Activated CD8-positive, alpha-beta memory T cell treated with anti-CD3 and anti-CD28 coated beads for 1 hour (primary cell): ENCODE results near the gene KCND2.

ENCODE experiments used
- DNase-seq, 2 donors: peaks; one replicate each; pipeline ENCODE4 v3.0.0-alpha.2; 2020; ENCODE audit warnings: low read depth in 1 of 2; ENCODE audit errors: extremely low read depth in 1 of 2

The KCND2 gene

GRCh38 chr7:120582916-120583315, 309.9 kb downstream of the KCND2 start:
- DNase-seq, result no peak

- DNase-seq, result no peak
Observed at GRCh38 chr7:120583899-120584586, 311.1 kb downstream of the KCND2 start.

DNA sequence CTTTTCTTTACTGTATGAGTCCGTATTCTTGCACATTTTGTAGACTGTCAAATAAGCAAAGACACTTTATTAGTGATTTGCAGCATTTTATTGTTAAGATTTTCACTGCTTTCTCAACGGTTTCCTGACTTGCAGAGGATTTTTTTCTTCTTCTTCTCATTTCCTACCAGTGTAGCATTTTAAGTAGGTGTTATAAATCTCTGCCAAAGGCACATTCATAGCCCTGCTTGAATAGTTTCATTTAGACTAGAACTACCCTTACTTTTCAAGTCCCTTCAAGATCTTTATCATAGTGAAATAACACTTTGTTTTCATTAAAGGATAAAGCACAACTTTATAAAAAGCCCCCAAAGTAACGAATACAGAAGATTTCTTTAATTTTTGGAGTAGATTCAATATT, 313.6 kb downstream of the KCND2 start:
- DNase-seq, result no peak

- no peak for DNase-seq
Observed at GRCh38 chr7:120587243-120587642, 314.3 kb downstream of the KCND2 start.

DNA sequence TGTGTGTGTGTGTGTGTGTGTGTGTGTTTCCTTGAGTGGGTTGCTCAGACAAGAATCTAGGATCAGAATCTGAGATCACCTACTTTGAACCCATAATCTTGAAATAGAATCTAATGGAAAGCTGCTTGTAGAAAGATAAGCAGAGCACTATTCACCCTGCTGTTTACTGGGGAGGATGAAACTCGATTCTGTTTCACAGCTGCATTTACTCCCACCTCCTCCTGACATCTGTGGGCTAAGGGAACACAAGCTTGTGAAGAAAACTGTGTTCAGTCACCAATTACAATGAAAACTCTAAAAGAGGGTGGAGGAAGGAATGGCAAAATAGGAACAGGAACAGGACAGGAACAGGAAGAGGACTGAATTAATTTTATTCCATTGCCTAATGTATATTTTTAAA, 315.4 kb downstream of the KCND2 start:
- DNase-seq, result no peak

DNA sequence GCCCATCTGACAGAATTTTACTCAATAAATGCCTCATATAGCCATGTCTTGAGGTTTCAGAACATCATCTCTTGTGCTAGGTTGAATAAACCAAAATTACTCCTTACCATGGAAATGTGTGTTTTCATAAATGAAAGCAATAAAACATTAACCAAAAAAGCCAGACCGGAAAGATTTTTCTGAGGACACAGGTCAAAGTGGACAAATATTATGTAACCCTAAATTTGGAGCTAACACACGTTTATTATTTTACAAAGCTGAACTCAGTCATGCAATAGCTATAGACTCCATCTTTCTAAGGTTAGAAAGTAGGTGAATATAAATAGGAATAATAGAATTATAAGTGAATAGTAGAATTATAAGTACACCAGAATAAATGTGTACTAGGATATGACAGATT, 315.9 kb downstream of the KCND2 start:
- DNase-seq, result no peak

GRCh38 chr7:120600607-120601006, 327.6 kb downstream of the KCND2 start:
- no peak for DNase-seq

- DNase-seq, result no peak
Observed at GRCh38 chr7:120603366-120603765, 330.4 kb downstream of the KCND2 start.

DNA sequence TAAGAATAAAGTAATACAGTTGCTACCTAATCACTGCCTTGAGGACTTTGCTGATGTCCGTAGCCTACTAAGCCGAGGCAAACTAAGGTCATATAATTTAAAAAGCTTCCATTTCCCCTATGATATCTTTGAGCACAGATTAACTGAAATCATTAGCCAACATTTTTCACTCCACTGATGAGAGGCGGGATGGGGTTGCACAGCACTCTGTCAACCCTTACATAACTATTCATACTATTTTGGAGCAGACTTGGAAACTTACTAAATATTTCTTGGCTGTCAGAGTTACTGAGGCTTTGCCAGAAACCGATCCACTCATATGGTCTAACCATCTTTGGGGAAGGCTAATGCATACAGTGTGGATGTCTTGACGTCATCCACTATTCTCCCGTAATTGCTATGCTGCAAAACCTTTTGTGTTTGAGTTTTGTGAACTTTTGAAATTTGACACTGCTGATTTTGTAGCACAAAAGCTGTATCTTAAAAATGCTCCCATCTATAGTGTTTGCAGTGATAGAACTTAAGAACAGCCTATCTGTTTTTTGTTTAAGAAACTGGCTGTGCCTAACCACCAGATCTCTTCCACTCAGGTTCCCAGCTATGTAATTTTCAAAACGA, 336.3 kb downstream of the KCND2 start:
- DNase-seq, result no peak

DNA sequence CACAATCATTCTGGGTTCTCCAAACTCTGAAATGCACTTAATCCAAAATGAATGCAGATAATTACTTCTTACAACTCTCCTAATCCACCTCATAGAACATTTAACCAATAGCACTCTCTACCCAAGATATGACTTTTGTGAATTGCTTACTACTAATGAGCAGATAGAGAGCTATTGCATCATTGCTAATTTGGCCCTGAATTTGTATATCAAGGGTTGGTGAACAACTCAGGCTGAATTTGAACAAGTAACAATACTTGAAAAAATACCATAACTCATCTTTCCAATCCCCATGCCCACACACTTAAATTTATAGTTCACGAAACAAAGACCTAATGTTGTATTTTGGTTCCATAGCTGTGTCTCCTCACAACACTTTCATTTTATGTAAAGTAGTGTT, 339.0 kb downstream of the KCND2 start:
- DNase-seq, result no peak

GRCh38 chr7:120615703-120616102, 342.7 kb downstream of the KCND2 start:
- no peak for DNase-seq

GRCh38 chr7:120617275-120617674, 344.3 kb downstream of the KCND2 start:
- no peak for DNase-seq

GRCh38 chr7:120628251-120628650, 355.3 kb downstream of the KCND2 start:
- DNase-seq, result no peak

GRCh38 chr7:120639884-120640283, 366.9 kb downstream of the KCND2 start:
- DNase-seq, result no peak

- DNase-seq, result no peak
Observed at GRCh38 chr7:120645966-120646365, 373.0 kb downstream of the KCND2 start.

GRCh38 chr7:120654241-120654640, 381.3 kb downstream of the KCND2 start:
- no peak for DNase-seq

- no peak for DNase-seq
Observed at GRCh38 chr7:120658516-120658915, 385.5 kb downstream of the KCND2 start.

GRCh38 chr7:120662291-120662690, 389.3 kb downstream of the KCND2 start:
- DNase-seq, result no peak

- no peak for DNase-seq
Observed at GRCh38 chr7:120665068-120665467, 392.1 kb downstream of the KCND2 start.

- no peak for DNase-seq
Observed at GRCh38 chr7:120675076-120675475, 402.1 kb downstream of the KCND2 start.

GRCh38 chr7:120677535-120677934, 404.6 kb downstream of the KCND2 start:
- no peak for DNase-seq

DNA sequence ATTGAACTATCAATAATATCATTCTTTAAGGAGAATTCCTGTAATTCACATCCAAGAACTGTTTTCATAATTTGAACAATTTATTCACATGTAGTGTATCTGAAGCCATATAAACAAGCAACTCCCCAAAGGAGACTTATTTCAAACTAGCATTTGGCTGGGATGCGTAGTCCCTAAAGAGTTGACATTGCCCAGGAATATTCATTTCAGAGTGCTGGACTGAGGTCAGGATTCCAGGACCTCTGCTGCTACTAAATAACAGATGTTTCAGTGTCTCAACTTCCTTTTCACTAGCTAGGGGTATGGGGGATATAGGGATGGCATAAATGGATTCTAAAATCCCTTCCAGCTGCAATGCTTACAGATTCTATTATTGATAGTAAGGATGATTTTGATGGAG, 408.0 kb downstream of the KCND2 start:
- DNase-seq, result no peak

GRCh38 chr7:120684463-120684862, 411.5 kb downstream of the KCND2 start:
- no peak for DNase-seq
